Measurements from ENCODE around the gene BFSP2. TPM values are rescaled to one million over a fixed set of nuclear protein-coding genes. Genes with fewer than 3 reads are reported as not detected.

The BFSP2 gene
- total RNA-seq, 2 donors from 2014 or later = not detected

DNA sequence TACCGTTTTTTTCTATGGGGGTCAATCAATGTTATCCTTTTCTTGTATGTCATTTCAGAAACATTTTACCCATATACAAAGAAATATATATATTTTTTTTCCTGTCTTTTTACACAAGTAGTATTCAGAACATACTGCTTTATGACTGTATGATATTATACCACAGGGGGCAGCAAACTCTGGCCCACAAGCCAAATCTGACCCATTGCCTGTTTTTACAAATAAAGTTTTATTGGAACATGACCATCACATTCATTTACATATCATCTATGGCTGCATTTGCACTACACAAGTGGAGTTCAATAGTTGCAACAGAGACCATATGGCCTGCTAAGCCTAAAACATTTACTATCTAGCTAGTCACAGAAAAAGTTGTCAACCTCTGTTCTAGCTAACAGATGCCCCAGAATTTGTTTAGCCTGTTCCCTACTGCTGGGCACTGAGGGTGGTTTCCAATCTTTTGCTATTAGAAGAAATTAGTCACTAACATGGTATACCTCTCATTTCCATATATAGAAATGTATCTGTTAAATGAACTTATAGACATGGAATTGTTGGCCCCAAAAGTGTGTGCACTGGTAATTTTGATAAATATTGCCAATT lies 57.7 kb downstream of the BFSP2 start:
- DNase-seq (ENCODE audit: low spot score) (no peak), ATAC-seq (ENCODE audit: insufficient number of reproducible peaks, low FRiP score, low read depth) (no peak)
- H3K27ac ChIP-seq = no peak overlapping the region
- no peaks in the 10 kb centered on the region for H3K27me3 ChIP-seq (replicated peaks; ENCODE audit: insufficient read depth)
- peaks cover 0 to 13% of the 10 kb centered on the region in 2 donors for H3K4me1 ChIP-seq (ENCODE audit: control insufficient read depth in 1 of 2, low read depth in 2 of 2)
- H3K4me3 ChIP-seq = no peak overlapping the region
- no peaks in the 10 kb centered on the region for H3K36me3 ChIP-seq
- H3K9me3 ChIP-seq = no peaks in the 10 kb centered on the region
- TF ChIP-seq, protein P1, sequence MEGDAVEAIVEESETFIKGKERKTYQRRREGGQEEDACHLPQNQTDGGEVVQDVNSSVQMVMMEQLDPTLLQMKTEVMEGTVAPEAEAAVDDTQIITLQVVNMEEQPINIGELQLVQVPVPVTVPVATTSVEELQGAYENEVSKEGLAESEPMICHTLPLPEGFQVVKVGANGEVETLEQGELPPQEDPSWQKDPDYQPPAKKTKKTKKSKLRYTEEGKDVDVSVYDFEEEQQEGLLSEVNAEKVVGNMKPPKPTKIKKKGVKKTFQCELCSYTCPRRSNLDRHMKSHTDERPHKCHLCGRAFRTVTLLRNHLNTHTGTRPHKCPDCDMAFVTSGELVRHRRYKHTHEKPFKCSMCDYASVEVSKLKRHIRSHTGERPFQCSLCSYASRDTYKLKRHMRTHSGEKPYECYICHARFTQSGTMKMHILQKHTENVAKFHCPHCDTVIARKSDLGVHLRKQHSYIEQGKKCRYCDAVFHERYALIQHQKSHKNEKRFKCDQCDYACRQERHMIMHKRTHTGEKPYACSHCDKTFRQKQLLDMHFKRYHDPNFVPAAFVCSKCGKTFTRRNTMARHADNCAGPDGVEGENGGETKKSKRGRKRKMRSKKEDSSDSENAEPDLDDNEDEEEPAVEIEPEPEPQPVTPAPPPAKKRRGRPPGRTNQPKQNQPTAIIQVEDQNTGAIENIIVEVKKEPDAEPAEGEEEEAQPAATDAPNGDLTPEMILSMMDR (IDR thresholded peaks at IDR 0.05) = no peak

DNA sequence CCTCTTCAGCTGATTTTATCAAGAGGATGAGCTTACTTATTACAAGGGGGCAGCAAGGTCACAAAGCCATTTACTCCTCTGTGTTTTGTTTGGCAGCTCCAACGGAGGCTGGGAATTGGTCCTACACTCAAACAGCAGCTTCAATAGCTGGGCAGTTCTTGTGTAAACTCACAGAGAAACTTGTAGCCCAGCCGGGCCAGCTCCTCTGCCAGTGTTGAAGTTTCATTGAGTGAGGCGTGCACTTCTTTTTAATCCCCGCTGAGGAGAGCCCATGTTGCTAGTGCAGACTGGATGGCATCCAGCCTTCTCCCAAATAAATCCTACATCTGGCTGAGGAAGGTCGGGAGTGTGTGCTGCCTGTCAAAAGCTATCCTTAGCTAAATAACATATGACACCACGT lies 59.5 kb downstream of the BFSP2 start:
- TF ChIP-seq, protein P1 (IDR thresholded peaks at IDR 0.05) = no peak
- peak; percentile 60 for ATAC-seq (ENCODE audit: insufficient number of reproducible peaks, low FRiP score, low read depth)
- no peak overlapping the region for H3K4me3 ChIP-seq
- peaks cover 0 to 13% of the 10 kb centered on the region in 2 donors for H3K4me1 ChIP-seq (ENCODE audit: control insufficient read depth in 1 of 2, low read depth in 2 of 2)
- H3K27ac ChIP-seq = no peak overlapping the region
- H3K36me3 ChIP-seq = no peaks in the 10 kb centered on the region
- no peaks in the 10 kb centered on the region for H3K9me3 ChIP-seq
- no peaks in the 10 kb centered on the region for H3K27me3 ChIP-seq (replicated peaks; ENCODE audit: insufficient read depth)
- DNase-seq (ENCODE audit: low spot score) = no peak

GRCh38 chr3:133460809-133461208 lies 61.0 kb downstream of the BFSP2 start:
- DNase-seq (ENCODE audit: low spot score) (no peak), ATAC-seq (ENCODE audit: insufficient number of reproducible peaks, low FRiP score, low read depth) (no peak)
- Histone ChIP-seq H3K27ac (no peak overlapping the region), H3K27me3 (replicated peaks; ENCODE audit: insufficient read depth) (no peaks in the 10 kb centered on the region), H3K4me3 (no peak overlapping the region), H3K9me3 (no peaks in the 10 kb centered on the region), H3K4me1 (ENCODE audit: control insufficient read depth in 1 of 2, low read depth in 2 of 2) (peaks cover 0 to 13% of the 10 kb centered on the region in 2 donors), H3K36me3 (no peaks in the 10 kb centered on the region)
- TF ChIP-seq, protein P1 (IDR thresholded peaks at IDR 0.05) = no peak

GRCh38 chr3:133461291-133461690 lies 61.4 kb downstream of the BFSP2 start:
- Histone ChIP-seq H3K27ac (no peak overlapping the region), H3K36me3 (no peaks in the 10 kb centered on the region), H3K27me3 (replicated peaks; ENCODE audit: insufficient read depth) (no peaks in the 10 kb centered on the region), H3K9me3 (no peaks in the 10 kb centered on the region), H3K4me3 (no peak overlapping the region), H3K4me1 (ENCODE audit: control insufficient read depth in 1 of 2, low read depth in 2 of 2) (peaks cover 0 to 13% of the 10 kb centered on the region in 2 donors)
- DNase-seq (ENCODE audit: low spot score) (no peak), ATAC-seq (ENCODE audit: insufficient number of reproducible peaks, low FRiP score, low read depth) (no peak)
- TF ChIP-seq, protein P1 (IDR thresholded peaks at IDR 0.05) = no peak

DNA sequence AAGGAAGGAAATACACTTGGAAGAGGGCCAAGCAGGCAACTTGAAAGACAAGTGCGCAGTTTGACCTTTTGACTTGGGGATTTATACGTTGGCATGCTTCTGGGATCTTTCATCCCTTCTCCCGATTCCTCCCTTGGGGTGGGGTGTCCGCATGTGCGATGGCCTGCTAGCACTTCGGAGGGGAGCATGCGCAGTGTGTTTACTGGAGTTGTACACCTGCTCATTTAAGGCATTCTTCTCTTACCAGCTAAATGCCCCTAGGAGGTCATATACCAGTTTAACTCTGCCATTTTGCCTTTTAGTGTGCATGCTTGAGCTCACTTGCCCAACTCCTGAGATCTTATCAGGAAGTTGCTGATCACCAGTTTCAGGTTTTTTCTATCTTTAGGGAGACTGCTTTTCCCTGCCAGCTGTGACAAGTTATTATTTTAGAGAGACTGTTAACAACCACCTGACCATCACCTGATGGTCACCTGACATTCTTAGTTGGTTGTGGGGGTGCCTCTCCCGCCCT lies 63.5 kb downstream of the BFSP2 start:
- no peak for ATAC-seq (ENCODE audit: insufficient number of reproducible peaks, low FRiP score, low read depth)
- Histone ChIP-seq H3K4me1 (ENCODE audit: control insufficient read depth in 1 of 2, low read depth in 2 of 2) (peaks cover 0 to 23% of the 10 kb centered on the region in 2 donors), H3K36me3 (no peaks in the 10 kb centered on the region), H3K4me3 (no peak overlapping the region), H3K9me3 (no peaks in the 10 kb centered on the region), H3K27ac (no peak overlapping the region), H3K27me3 (replicated peaks; ENCODE audit: insufficient read depth) (no peaks in the 10 kb centered on the region)
- TF ChIP-seq, protein P1 (IDR thresholded peaks at IDR 0.05) = no peak
- no peak for DNase-seq (ENCODE audit: low spot score)

Measured in thoracic aorta (tissue), 2 donors.